ENCODE results near the gene ALDH3A1. TPM values are rescaled to one million over a fixed set of nuclear protein-coding genes. Genes with fewer than 3 reads are reported as not detected.

ALDH3A1 gene
- total and polyA plus RNA-seq, 10 donors: 0.36 to 16.1 (median 0.77) TPM; not detected in 1

DNA sequence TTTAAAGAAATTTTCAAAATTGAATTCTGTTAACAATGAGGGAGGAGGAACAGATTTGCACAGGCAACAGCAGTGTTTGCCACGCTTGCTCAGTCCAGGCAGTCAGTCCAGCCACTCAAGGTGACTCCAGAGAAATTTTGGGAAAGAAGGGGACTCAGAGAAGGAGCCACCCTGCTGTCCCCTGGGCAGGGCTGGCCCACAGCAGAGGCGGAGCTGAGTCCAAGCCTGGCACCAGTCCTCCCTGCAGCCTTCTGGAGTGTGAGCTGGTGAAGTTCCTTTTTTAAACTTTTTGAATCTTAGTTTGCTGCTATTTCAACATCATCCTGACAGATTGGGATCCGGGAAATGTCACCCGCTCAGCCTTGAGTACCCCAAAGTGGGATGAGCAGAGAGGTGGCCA, 17.3 kb downstream of the ALDH3A1 start:
- intact Hi-C loops (cut with DNase I; ENCODE audit: low total_unique reads): no loop called here
- H3K27me3 ChIP-seq (replicated peaks in 1 of 7): no peaks in the 10 kb centered on the region
- no peak for DNase-seq
- no peak overlapping the region for H3K27ac ChIP-seq
- peaks cover 7 to 22% (median 16%) of the 10 kb centered on the region in 6 donors for H3K4me1 ChIP-seq
- H3K9me3 ChIP-seq: no peaks in the 10 kb centered on the region
- no peaks in the 10 kb centered on the region for H3K36me3 ChIP-seq
- no peak for TF ChIP-seq POLR2A (IDR thresholded peaks at IDR 0.05)
- no peak for TF ChIP-seq POLR2AphosphoS5 (IDR thresholded peaks at IDR 0.05)
- TF ChIP-seq, protein P1, sequence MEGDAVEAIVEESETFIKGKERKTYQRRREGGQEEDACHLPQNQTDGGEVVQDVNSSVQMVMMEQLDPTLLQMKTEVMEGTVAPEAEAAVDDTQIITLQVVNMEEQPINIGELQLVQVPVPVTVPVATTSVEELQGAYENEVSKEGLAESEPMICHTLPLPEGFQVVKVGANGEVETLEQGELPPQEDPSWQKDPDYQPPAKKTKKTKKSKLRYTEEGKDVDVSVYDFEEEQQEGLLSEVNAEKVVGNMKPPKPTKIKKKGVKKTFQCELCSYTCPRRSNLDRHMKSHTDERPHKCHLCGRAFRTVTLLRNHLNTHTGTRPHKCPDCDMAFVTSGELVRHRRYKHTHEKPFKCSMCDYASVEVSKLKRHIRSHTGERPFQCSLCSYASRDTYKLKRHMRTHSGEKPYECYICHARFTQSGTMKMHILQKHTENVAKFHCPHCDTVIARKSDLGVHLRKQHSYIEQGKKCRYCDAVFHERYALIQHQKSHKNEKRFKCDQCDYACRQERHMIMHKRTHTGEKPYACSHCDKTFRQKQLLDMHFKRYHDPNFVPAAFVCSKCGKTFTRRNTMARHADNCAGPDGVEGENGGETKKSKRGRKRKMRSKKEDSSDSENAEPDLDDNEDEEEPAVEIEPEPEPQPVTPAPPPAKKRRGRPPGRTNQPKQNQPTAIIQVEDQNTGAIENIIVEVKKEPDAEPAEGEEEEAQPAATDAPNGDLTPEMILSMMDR (IDR thresholded peaks at IDR 0.05 in 8 of 11, conservative IDR thresholded peaks at IDR 0.05 in 3 of 11): no peak
- H3K4me3 ChIP-seq: no peak overlapping the region
- WGBS, 5 donors: 57 to 79% (median 64%) methylated on average over 4 of the region's 4 CpGs

DNA sequence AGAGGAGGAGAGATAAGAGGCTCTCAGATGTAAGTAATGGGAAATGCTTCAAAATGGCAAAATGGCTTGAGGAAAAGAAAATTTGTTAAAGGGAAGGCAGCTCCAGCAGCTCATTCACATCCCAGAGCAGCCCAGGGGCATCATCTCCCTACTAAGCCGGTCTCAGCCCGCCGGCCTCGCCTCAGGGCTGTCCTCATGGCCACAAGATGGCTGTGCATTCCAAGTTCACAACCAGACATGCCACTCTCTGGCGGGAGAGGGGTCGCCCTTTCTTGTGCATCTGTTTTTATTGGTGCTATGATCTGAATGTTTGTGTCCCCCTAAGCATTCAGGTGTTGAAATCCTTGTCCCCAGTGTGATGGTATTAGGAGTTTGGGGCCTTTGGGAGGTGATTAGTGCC, 18.2 kb downstream of the ALDH3A1 start:
- intact Hi-C loops (cut with DNase I; ENCODE audit: low total_unique reads): no loop called here
- H3K36me3 ChIP-seq: no peaks in the 10 kb centered on the region
- H3K9me3 ChIP-seq: no peaks in the 10 kb centered on the region
- DNase-seq: no peak
- H3K4me3 ChIP-seq: no peak overlapping the region
- H3K27ac ChIP-seq: no peak overlapping the region
- TF ChIP-seq POLR2AphosphoS5 (IDR thresholded peaks at IDR 0.05): no peak
- TF ChIP-seq, protein P1 (IDR thresholded peaks at IDR 0.05 in 8 of 11, conservative IDR thresholded peaks at IDR 0.05 in 3 of 11): no peak
- TF ChIP-seq POLR2A (IDR thresholded peaks at IDR 0.05): no peak
- 85 to 98% (median 93%) methylated on average over 6 of the region's 6 CpGs for WGBS, 5 donors
- peaks cover 8 to 32% (median 21%) of the 10 kb centered on the region in 6 donors for H3K4me1 ChIP-seq
- H3K27me3 ChIP-seq (replicated peaks in 1 of 7): no peaks in the 10 kb centered on the region

DNA sequence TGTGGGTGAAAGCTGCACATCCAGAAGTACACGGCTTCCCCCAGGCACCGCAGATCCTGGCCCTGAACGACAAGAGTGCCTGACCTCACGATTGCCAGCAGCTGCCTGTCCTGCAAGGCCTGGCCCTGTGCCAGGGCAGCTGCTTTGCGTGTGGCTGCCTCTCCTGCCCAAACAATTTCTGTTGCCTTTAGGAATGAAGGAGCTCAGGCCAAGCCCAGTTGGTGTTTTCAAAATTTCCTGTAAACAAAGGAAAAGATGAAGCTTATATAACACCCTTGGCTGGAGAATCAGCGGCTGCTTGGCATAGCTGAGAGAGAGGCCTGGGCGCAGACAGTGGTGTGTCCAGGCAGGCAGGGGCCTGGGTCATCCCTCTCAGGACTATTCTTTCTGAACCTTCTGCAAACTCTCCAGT, 20.0 kb downstream of the ALDH3A1 start:
- peak; percentile 85 for DNase-seq
- H3K4me1 ChIP-seq: peaks cover 13 to 43% (median 32%) of the 10 kb centered on the region in 6 donors
- no peaks in the 10 kb centered on the region for H3K9me3 ChIP-seq
- no peak overlapping the region for H3K4me3 ChIP-seq
- H3K36me3 ChIP-seq: no peaks in the 10 kb centered on the region
- 21 to 46% (median 25%) methylated on average over 6 to 7 of the region's 7 CpGs for WGBS, 5 donors
- intact Hi-C loops (cut with DNase I; ENCODE audit: low total_unique reads): no loop called here
- no peaks in the 10 kb centered on the region for H3K27me3 ChIP-seq (replicated peaks in 1 of 7)
- H3K27ac ChIP-seq: peak overlapping the region in 7 of 8 donors; percentile 2 to 82 (median 66)
- TF ChIP-seq, protein P1 (IDR thresholded peaks at IDR 0.05 in 8 of 11, conservative IDR thresholded peaks at IDR 0.05 in 3 of 11): no peak
- TF ChIP-seq POLR2AphosphoS5 (IDR thresholded peaks at IDR 0.05): peak; percentile 81 to 84 (median 84)

DNA sequence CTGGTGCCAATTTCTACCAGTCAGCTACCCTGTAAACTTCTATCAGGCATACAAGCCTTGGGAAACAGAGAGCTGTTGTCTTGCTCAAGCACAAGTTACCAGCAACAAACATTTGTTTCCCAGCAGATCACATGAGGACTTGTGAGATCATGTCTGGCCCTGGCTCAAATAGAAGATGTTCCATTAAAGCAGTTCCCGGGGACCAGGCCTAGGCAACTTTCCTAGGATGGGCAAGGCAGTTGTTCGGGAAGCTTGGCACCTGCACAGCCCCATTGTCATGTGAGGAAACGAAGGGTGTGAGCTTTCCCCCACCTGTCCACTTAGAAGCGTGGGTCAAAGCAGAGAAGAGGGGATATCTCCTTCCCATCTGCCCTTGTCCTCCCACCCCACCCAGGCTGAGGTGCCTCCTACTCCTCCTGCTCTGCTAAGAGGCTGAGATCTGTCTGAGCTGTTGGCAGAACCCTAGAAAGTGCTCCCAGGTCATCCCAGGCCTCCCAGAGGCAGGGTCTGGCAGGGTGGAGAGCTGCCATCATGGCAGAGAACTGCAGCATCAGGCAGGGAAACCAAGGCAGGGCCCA, 20.5 kb downstream of the ALDH3A1 start:
- Histone ChIP-seq H3K4me3 (no peak overlapping the region), H3K27ac (peak overlapping the region; percentile 2 to 82 (median 64)), H3K4me1 (peaks cover 13 to 43% (median 32%) of the 10 kb centered on the region in 6 donors), H3K27me3 (replicated peaks in 1 of 7) (no peaks in the 10 kb centered on the region), H3K36me3 (no peaks in the 10 kb centered on the region), H3K9me3 (no peaks in the 10 kb centered on the region)
- 59 to 85% (median 73%) methylated on average over 2 to 4 of the region's 4 CpGs for WGBS, 5 donors
- TF ChIP-seq POLR2AphosphoS5 (IDR thresholded peaks at IDR 0.05) (peak in 1 of 3 donors; percentile 22), POLR2A (IDR thresholded peaks at IDR 0.05) (no peak)
- no peak for DNase-seq
- intact Hi-C loops (cut with DNase I; ENCODE audit: low total_unique reads): no loop called here

All from spleen (tissue), 11 donors.